Keratinocyte (primary cell): ENCODE data around the gene MFSD2A. TPM values are rescaled to one million over a fixed set of nuclear protein-coding genes. Genes with fewer than 3 reads are reported as not detected.

Source experiments
- DNase-seq: peaks from one replicate; pipeline ENCODE4 v3.0.0-alpha.2; 2011; ENCODE audit warnings: low read depth, missing footprints, low spot score
- FAIRE-seq: peaks from 2 replicates; lab custom pipeline; 2011; peaks lifted over from hg19 to GRCh38; lab: Jason Lieb, UNC
- H2AFZ ChIP-seq: 2 replicates; pipeline ENCODE4 v1.6.0; 2012; ENCODE audit warnings: low read length, control low read depth, inconsistent platforms; ENCODE audit not compliant: control insufficient read depth
- H3K27ac ChIP-seq: 2 replicates; pipeline ENCODE4 v1.5.1; 2011; ENCODE audit warnings: low read length; ENCODE audit not compliant: control insufficient read depth, insufficient read depth
- H3K27me3 ChIP-seq: 3 replicates; pipeline ENCODE4 v1.6.0; 2011; ENCODE audit warnings: low read length; ENCODE audit not compliant: control insufficient read depth, insufficient read depth; ENCODE audit errors: extremely low read depth
- H3K36me3 ChIP-seq, 2 experiments: 2 replicates in 1 of 2; 3 replicates in 1 of 2; pipeline ENCODE4 v1.5.1; 2011; ENCODE audit warnings: low read length in 2 of 2, mild to moderate bottlenecking in 1 of 2; ENCODE audit not compliant: control insufficient read depth in 2 of 2, insufficient read depth in 2 of 2; ENCODE audit errors: extremely low read depth in 1 of 2
- H3K4me1 ChIP-seq: 3 replicates; pipeline ENCODE4 v1.5.1; 2011; ENCODE audit warnings: low read length; ENCODE audit not compliant: control insufficient read depth, insufficient read depth; ENCODE audit errors: extremely low read depth
- H3K4me2 ChIP-seq: 3 replicates; pipeline ENCODE4 v1.6.0; 2011; ENCODE audit warnings: low read depth, low read length; ENCODE audit not compliant: control insufficient read depth, insufficient read depth; ENCODE audit errors: extremely low read depth
- H3K4me3 ChIP-seq, 3 experiments: fragments of 200-600 bp in 1 of 3; sonication (generic) in 1 of 3; 2 replicates in 2 of 3; 3 replicates in 1 of 3; pipeline ENCODE4 v1.5.1; 2011 to 2016; ENCODE audit warnings: low read length in 3 of 3, mild to moderate bottlenecking in 3 of 3, control low read depth in 2 of 3, inconsistent platforms in 1 of 3, low read depth in 1 of 3, mixed read lengths in 1 of 3, mixed run types in 1 of 3, moderate library complexity in 1 of 3; ENCODE audit not compliant: control insufficient read depth in 2 of 3, insufficient read depth in 2 of 3; ENCODE audit errors: extremely low read depth in 1 of 3
- H3K79me2 ChIP-seq: 2 replicates; pipeline ENCODE4 v1.6.0; 2012; ENCODE audit warnings: low read length; ENCODE audit not compliant: control insufficient read depth, insufficient read depth
- H3K9ac ChIP-seq: 3 replicates; pipeline ENCODE4 v1.6.0; 2011; ENCODE audit warnings: low read length; ENCODE audit not compliant: control insufficient read depth, insufficient read depth; ENCODE audit errors: extremely low read depth
- H3K9me1 ChIP-seq: 3 replicates; pipeline ENCODE4 v1.6.0; 2011; ENCODE audit warnings: low read length; ENCODE audit not compliant: control insufficient read depth, insufficient read depth; ENCODE audit errors: extremely low read depth
- H3K9me3 ChIP-seq: 2 replicates; pipeline ENCODE4 v1.5.1; 2012; ENCODE audit warnings: low read depth, low read length; ENCODE audit not compliant: control insufficient read depth
- H4K20me1 ChIP-seq: 3 replicates; pipeline ENCODE4 v1.6.0; 2011; ENCODE audit warnings: low read length; ENCODE audit not compliant: control insufficient read depth, insufficient read depth; ENCODE audit errors: extremely low read depth
- EZH2 ChIP-seq: IDR thresholded peaks from one replicate; pipeline ENCODE4 v1.6.1; 2012; ENCODE audit warnings: inconsistent platforms, mild to moderate bottlenecking, low read length, moderate library complexity
- dilution Hi-C: fragments of 300-500 bp; cut with MboI; formaldehyde crosslinking; loops from one replicate; pipeline ENCODE4 v1.7.0; 2020; ENCODE audit warnings: low sequenced_read_pairs; ENCODE audit not compliant: extremely low pct_ligation_motif_present
- polyA plus RNA-seq, 5 experiments: library from polyadenylated mRNA; depleted of rRNA in 3 of 5; stranded (reverse) in 3 of 5; stranded (forward) in 1 of 5; unstranded in 1 of 5; fragments of >200 nt; gene quantifications; 1 replicate in 1 of 5; 2 replicates in 3 of 5; 3 replicates in 1 of 5; pipeline versions ENCODE4 v1.2.1 to v1.2.3, GENCODE V29; 2011 to 2012; ENCODE audit warnings: missing spikeins in 2 of 5, low read depth in 1 of 5, low replicate concordance in 1 of 5
- TF ChIP-seq, protein P1 (sequence below), 3 experiments: IDR thresholded peaks in 1 of 3; conservative IDR thresholded peaks in 1 of 3; optimal IDR thresholded peaks in 1 of 3; 2 replicates in 2 of 3; 3 replicates in 1 of 3; pipeline versions ENCODE3 to v1.5.1; 2011; ENCODE audit warnings: low read length in 3 of 3, mild to moderate bottlenecking in 3 of 3, moderate library complexity in 2 of 3, control low read depth in 1 of 3, inconsistent platforms in 1 of 3; ENCODE audit not compliant: insufficient read depth in 2 of 3; ENCODE audit errors: extremely low read depth in 1 of 3

Gene MFSD2A
- polyA plus RNA-seq, 1 donor (not counting 4 experiments of a cell fraction or from before 2014, with no cell fraction given), result 50.1 TPM

DNA sequence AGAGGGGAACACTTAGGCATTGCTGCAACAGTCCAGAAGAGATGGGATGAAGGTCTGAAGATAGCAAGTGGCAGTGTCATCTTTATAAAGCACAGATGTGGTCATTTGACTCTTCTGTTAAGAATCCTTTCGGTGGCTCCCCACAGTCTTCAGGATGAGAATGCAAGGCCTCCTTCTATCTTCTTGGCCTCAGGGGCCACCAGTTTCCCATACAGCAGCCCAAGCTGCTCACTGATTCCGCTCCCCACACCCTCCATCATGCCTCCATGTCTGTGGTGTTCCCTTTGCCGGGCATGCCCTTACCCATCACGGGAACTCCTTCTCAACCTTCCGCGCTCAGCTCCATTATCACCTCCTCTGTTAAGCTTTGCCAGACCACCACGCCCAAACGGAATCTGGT lies 16.1 kb upstream of the MFSD2A start:
- H2AFZ ChIP-seq, result peak overlapping the region; percentile 20
- no peak overlapping the region for H3K4me3 ChIP-seq
- H3K79me2 ChIP-seq, result no peaks in the 10 kb centered on the region
- no peaks in the 10 kb centered on the region for H3K9me3 ChIP-seq
- no peak overlapping the region for H3K4me2 ChIP-seq
- H3K9me1 ChIP-seq, result no peaks in the 10 kb centered on the region
- TF ChIP-seq, protein P1, sequence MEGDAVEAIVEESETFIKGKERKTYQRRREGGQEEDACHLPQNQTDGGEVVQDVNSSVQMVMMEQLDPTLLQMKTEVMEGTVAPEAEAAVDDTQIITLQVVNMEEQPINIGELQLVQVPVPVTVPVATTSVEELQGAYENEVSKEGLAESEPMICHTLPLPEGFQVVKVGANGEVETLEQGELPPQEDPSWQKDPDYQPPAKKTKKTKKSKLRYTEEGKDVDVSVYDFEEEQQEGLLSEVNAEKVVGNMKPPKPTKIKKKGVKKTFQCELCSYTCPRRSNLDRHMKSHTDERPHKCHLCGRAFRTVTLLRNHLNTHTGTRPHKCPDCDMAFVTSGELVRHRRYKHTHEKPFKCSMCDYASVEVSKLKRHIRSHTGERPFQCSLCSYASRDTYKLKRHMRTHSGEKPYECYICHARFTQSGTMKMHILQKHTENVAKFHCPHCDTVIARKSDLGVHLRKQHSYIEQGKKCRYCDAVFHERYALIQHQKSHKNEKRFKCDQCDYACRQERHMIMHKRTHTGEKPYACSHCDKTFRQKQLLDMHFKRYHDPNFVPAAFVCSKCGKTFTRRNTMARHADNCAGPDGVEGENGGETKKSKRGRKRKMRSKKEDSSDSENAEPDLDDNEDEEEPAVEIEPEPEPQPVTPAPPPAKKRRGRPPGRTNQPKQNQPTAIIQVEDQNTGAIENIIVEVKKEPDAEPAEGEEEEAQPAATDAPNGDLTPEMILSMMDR (optimal IDR thresholded peaks at IDR 0.05 in 1 of 3, IDR thresholded peaks at IDR 0.05 in 1 of 3, conservative IDR thresholded peaks at IDR 0.05 in 1 of 3; ENCODE audit: extremely low read depth in 1 of 3, insufficient read depth in 2 of 3, low read length in 3 of 3), result no peak
- no peak for TF ChIP-seq EZH2
- H3K27me3 ChIP-seq, result no peaks in the 10 kb centered on the region
- no peaks in the 10 kb centered on the region for H4K20me1 ChIP-seq
- peak; percentile 68 for FAIRE-seq
- no peak for DNase-seq
- dilution Hi-C loops, result no loop called here
- H3K9ac ChIP-seq, result no peak overlapping the region
- H3K27ac ChIP-seq, result no peak overlapping the region
- H3K36me3 ChIP-seq, result no peaks in the 10 kb centered on the region
- H3K4me1 ChIP-seq, result peaks cover 44% of the 10 kb centered on the region

GRCh38 chr1:39940253-39940652 lies 14.7 kb upstream of the MFSD2A start:
- no peak overlapping the region for H3K27ac ChIP-seq
- no peak overlapping the region for H3K4me3 ChIP-seq
- H3K9me3 ChIP-seq, result no peaks in the 10 kb centered on the region
- H3K27me3 ChIP-seq, result no peaks in the 10 kb centered on the region
- no peaks in the 10 kb centered on the region for H4K20me1 ChIP-seq
- dilution Hi-C loops, result no loop called here
- peak overlapping the region; percentile 4 for H3K4me2 ChIP-seq
- H3K36me3 ChIP-seq, result no peaks in the 10 kb centered on the region
- no peaks in the 10 kb centered on the region for H3K9me1 ChIP-seq
- no peak for TF ChIP-seq EZH2
- TF ChIP-seq, protein P1 (optimal IDR thresholded peaks at IDR 0.05 in 1 of 3, IDR thresholded peaks at IDR 0.05 in 1 of 3, conservative IDR thresholded peaks at IDR 0.05 in 1 of 3; ENCODE audit: extremely low read depth in 1 of 3, insufficient read depth in 2 of 3, low read length in 3 of 3), result no peak
- FAIRE-seq (no peak), DNase-seq (no peak)
- H2AFZ ChIP-seq, result peak overlapping the region; percentile 25
- H3K4me1 ChIP-seq, result peaks cover 42% of the 10 kb centered on the region
- H3K9ac ChIP-seq, result no peak overlapping the region
- no peaks in the 10 kb centered on the region for H3K79me2 ChIP-seq
